Measurements from ENCODE around the gene FCN1.
A peak's percentile ranks its signal among the peaks of the same experiment; 100 is the strongest.
"Not testable (repeated sequence)": the region's sequence is repeated elsewhere in the genome, so short reads cannot be mapped to it uniquely, and the experiment has no call there.

FCN1 gene

DNA sequence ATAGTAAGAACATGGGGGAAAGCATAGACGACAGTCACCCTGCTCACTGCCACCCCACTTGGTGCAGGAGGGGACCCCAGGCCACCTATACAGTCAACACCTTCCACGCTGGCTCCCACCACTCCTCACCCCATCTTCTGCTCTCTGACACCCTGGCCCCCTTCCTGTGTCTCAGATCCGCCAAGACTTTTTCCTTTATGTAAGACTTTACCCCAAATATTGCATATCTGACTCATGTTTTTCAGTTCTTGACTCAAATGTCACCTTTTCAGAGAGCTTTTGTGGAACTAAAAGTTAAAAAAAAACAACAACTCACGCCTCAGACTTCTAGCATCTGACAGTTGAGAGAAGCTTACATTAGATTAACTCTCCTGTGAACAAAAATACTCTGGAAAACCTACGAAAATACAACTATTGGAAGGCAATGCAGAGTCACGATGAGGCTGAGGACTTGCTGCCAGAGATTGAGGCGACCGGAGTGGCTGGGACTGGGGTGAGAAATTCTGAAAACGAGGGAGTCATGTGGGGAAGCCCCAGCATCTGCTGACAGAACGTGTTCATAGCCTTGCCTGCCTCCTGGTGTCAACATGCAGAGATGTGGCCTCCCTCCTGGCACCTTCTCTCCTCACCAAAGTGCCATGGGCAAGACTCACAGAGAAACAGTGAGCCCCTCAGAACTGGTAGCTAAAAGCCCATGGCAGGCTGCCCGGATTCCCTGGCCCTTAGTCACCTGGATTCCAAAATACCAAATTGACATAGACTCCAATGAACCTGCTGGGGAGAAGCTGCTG lies 59.5 kb downstream of the FCN1 start:
- peak in 4 of 58 donors; percentile 12 to 35 (median 22) for DNase-seq

DNA sequence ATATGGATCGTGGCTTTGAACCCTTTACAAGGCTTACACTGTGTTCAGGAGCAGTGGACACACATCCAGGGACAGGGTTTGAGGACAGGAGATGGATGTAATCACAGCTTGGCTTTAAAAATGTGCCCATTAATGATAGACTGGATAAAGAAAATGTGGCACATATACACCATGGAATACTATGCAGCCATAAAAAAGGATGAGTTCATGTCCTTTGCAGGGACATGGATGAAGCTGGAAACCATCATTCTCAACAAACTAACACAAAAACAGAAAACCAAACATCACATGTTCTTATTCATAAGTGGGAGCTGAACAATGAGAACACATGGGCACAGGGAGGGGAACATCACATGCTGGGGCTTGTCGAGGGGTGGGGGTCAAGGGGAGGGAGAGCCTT lies 60.3 kb downstream of the FCN1 start:
- DNase-seq, result not testable (repeated sequence)

DNA sequence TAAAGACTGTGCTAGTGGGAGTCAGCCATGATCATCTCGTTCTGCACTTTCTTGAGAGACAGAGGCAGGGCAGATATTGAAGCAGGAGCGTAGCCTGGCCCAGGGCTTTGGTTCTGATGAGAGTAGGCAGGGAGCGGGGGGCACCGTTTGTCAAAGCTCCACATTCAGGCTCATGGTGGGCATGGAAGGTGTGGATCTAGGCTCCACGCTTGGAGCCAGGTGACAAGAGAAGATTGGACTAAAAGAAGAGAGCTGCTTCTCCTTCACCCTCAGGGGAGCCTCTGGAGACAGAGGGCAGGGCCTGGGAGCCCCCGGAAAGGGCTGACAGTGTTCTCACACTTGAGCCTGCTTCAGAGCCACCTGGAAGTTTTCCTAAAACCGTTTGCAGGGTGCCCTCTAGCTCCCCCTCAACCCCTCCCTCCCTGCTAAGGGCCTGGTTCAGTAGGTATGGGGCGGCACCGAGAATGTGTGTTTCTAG lies 61.8 kb downstream of the FCN1 start:
- no peak for DNase-seq
